ENCODE results near the gene FAM186B. TPM values are rescaled to one million over a fixed set of nuclear protein-coding genes. Genes with fewer than 3 reads are reported as not detected.

FAM186B gene
- total RNA-seq, 1 donor from 2014 or later = 0.57 TPM

GRCh38 chr12:49555631-49556390, 49.6 kb downstream of the FAM186B start:
- Histone ChIP-seq H2AFZ (ENCODE audit: low read depth, low read length) (no peak overlapping the region), H3K79me2 (ENCODE audit: insufficient read depth, low read length) (no peaks in the 10 kb centered on the region), H3K4me1 (ENCODE audit: insufficient read depth, low read length) (no peaks in the 10 kb centered on the region), H3K36me3 (ENCODE audit: insufficient read depth, low read length) (peaks cover 9% of the 10 kb centered on the region), H3K9me3 (ENCODE audit: insufficient read depth, low read depth, low read length) (no peaks in the 10 kb centered on the region), H3K4me3 (ENCODE audit: insufficient read depth, low read depth, low read length) (no peak overlapping the region), H3K9ac (ENCODE audit: low read length) (no peak overlapping the region), H3K4me2 (ENCODE audit: low read length) (no peak overlapping the region), H3K27me3 (ENCODE audit: insufficient read depth, low read length) (peaks cover 10% of the 10 kb centered on the region), H3K27ac (ENCODE audit: low read depth, low read length) (no peak overlapping the region), H4K20me1 (ENCODE audit: insufficient read depth, low read length) (no peaks in the 10 kb centered on the region)
- no peak for DNase-seq (ENCODE audit: low read depth)
- Mint-ChIP-seq H3K27me3 (ENCODE audit: low read depth, unreplicated experiment) (peaks cover 23% of the 10 kb centered on the region), H3K4me3 (ENCODE audit: unreplicated experiment) (no peak overlapping the region), H3K27ac (ENCODE audit: unreplicated experiment) (no peak overlapping the region), H3K9me3 (ENCODE audit: unreplicated experiment) (no peaks in the 10 kb centered on the region), H3K36me3 (ENCODE audit: low read depth, unreplicated experiment) (peaks cover 8% of the 10 kb centered on the region), H3K4me1 (ENCODE audit: low read depth, unreplicated experiment) (no peaks in the 10 kb centered on the region)
- no peak for FAIRE-seq
- no peak for TF ChIP-seq EZH2 (IDR thresholded peaks at IDR 0.05; ENCODE audit: insufficient read depth, low read length)
- TF ChIP-seq, protein P1, sequence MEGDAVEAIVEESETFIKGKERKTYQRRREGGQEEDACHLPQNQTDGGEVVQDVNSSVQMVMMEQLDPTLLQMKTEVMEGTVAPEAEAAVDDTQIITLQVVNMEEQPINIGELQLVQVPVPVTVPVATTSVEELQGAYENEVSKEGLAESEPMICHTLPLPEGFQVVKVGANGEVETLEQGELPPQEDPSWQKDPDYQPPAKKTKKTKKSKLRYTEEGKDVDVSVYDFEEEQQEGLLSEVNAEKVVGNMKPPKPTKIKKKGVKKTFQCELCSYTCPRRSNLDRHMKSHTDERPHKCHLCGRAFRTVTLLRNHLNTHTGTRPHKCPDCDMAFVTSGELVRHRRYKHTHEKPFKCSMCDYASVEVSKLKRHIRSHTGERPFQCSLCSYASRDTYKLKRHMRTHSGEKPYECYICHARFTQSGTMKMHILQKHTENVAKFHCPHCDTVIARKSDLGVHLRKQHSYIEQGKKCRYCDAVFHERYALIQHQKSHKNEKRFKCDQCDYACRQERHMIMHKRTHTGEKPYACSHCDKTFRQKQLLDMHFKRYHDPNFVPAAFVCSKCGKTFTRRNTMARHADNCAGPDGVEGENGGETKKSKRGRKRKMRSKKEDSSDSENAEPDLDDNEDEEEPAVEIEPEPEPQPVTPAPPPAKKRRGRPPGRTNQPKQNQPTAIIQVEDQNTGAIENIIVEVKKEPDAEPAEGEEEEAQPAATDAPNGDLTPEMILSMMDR (IDR thresholded peaks at IDR 0.05; ENCODE audit: insufficient read depth, low read depth, low read length) = no peak

DNA sequence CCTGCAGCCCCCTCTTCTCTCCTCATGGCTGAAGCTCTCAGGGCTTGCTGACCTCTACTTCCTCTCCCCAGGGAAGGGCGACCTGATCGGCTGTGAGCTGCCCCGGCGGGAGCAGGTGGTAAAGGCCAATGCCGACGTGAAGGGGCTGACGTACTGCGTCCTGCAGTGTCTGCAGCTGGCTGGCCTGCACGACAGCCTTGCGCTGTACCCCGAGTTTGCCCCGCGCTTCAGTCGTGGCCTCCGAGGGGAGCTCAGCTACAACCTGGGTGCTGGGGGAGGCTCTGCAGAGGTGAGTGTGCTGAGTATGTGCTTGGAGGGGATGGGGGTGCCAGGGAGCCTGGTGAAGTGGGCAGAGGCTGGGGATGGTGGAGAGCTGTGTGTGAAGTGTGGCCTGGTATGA, 51.2 kb downstream of the FAM186B start:
- no peak overlapping the region for H3K4me2 ChIP-seq (ENCODE audit: low read length)
- FAIRE-seq = no peak
- H3K4me1 ChIP-seq (ENCODE audit: insufficient read depth, low read length) = peaks cover 3% of the 10 kb centered on the region
- no peaks in the 10 kb centered on the region for H4K20me1 ChIP-seq (ENCODE audit: insufficient read depth, low read length)
- Mint-ChIP-seq H3K27me3 (ENCODE audit: low read depth, unreplicated experiment) (peaks cover 31% of the 10 kb centered on the region), H3K9me3 (ENCODE audit: unreplicated experiment) (no peaks in the 10 kb centered on the region), H3K27ac (ENCODE audit: unreplicated experiment) (no peak overlapping the region), H3K36me3 (ENCODE audit: low read depth, unreplicated experiment) (peaks cover 5% of the 10 kb centered on the region), H3K4me1 (ENCODE audit: low read depth, unreplicated experiment) (no peaks in the 10 kb centered on the region), H3K4me3 (ENCODE audit: unreplicated experiment) (no peak overlapping the region)
- peaks cover 2% of the 10 kb centered on the region for H3K36me3 ChIP-seq (ENCODE audit: insufficient read depth, low read length)
- TF ChIP-seq, protein P1 (IDR thresholded peaks at IDR 0.05; ENCODE audit: insufficient read depth, low read depth, low read length) = no peak
- no peak for TF ChIP-seq EZH2 (IDR thresholded peaks at IDR 0.05; ENCODE audit: insufficient read depth, low read length)
- no peak for DNase-seq (ENCODE audit: low read depth)
- H3K9ac ChIP-seq (ENCODE audit: low read length) = no peak overlapping the region
- no peaks in the 10 kb centered on the region for H3K9me3 ChIP-seq (ENCODE audit: insufficient read depth, low read depth, low read length)
- H3K27ac ChIP-seq (ENCODE audit: low read depth, low read length) = no peak overlapping the region
- H2AFZ ChIP-seq (ENCODE audit: low read depth, low read length) = no peak overlapping the region
- H3K79me2 ChIP-seq (ENCODE audit: insufficient read depth, low read length) = no peaks in the 10 kb centered on the region
- peaks cover 10% of the 10 kb centered on the region for H3K27me3 ChIP-seq (ENCODE audit: insufficient read depth, low read length)
- no peak overlapping the region for H3K4me3 ChIP-seq (ENCODE audit: insufficient read depth, low read depth, low read length)

- peaks cover 5% of the 10 kb centered on the region for H3K36me3 Mint-ChIP-seq (ENCODE audit: low read depth, unreplicated experiment)
- H3K4me3 Mint-ChIP-seq (ENCODE audit: unreplicated experiment) = no peak overlapping the region
- no peak overlapping the region for H2AFZ ChIP-seq (ENCODE audit: low read depth, low read length)
- H3K27me3 ChIP-seq (ENCODE audit: insufficient read depth, low read length) = peaks cover 12% of the 10 kb centered on the region
- no peak for TF ChIP-seq EZH2 (IDR thresholded peaks at IDR 0.05; ENCODE audit: insufficient read depth, low read length)
- TF ChIP-seq, protein P1 (IDR thresholded peaks at IDR 0.05; ENCODE audit: insufficient read depth, low read depth, low read length) = peak; percentile 28
- no peaks in the 10 kb centered on the region for H3K4me1 Mint-ChIP-seq (ENCODE audit: low read depth, unreplicated experiment)
- H3K4me2 ChIP-seq (ENCODE audit: low read length) = no peak overlapping the region
- no peak overlapping the region for H3K27ac ChIP-seq (ENCODE audit: low read depth, low read length)
- no peaks in the 10 kb centered on the region for H3K79me2 ChIP-seq (ENCODE audit: insufficient read depth, low read length)
- peaks cover 9% of the 10 kb centered on the region for H3K4me1 ChIP-seq (ENCODE audit: insufficient read depth, low read length)
- DNase-seq (ENCODE audit: low read depth) = no peak
- no peak for FAIRE-seq
- no peaks in the 10 kb centered on the region for H3K36me3 ChIP-seq (ENCODE audit: insufficient read depth, low read length)
- no peak overlapping the region for H3K9ac ChIP-seq (ENCODE audit: low read length)
- no peak overlapping the region for H3K27ac Mint-ChIP-seq (ENCODE audit: unreplicated experiment)
- H4K20me1 ChIP-seq (ENCODE audit: insufficient read depth, low read length) = no peaks in the 10 kb centered on the region
- no peaks in the 10 kb centered on the region for H3K9me3 ChIP-seq (ENCODE audit: insufficient read depth, low read depth, low read length)
- peaks cover 34% of the 10 kb centered on the region for H3K27me3 Mint-ChIP-seq (ENCODE audit: low read depth, unreplicated experiment)
- no peaks in the 10 kb centered on the region for H3K9me3 Mint-ChIP-seq (ENCODE audit: unreplicated experiment)
- H3K4me3 ChIP-seq (ENCODE audit: insufficient read depth, low read depth, low read length) = no peak overlapping the region
These were observed 51.8 kb downstream of the FAM186B start for GRCh38 chr12:49553512-49554088.
